ENCODE results near the gene ANKRD55.

DNA sequence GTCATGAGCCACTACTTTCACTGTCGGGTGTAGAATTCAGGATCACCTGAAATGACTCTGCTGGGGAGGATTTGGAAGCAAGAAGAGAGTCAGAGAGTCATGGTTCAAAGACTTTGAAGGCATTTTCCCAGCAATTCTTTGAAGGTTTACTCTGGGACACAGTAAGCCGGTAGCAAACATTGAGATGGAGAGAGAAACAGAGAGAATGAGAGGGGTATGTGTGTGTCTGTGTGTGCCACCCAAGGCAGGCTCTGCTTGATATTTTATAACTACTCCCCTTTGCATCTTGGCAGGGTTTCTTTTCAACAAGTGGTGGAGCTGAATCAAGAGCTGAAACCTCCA, 89.8 kb downstream of the ANKRD55 start:
- no peak for TF ChIP-seq CTCF (IDR thresholded peaks at IDR 0.05)
- no peak for TF ChIP-seq POLR2A (IDR thresholded peaks at IDR 0.05)
- no peak for TF ChIP-seq POLR2AphosphoS5 (IDR thresholded peaks at IDR 0.05; ENCODE audit: insufficient read depth in 1 of 2, low read depth in 1 of 2)
